Cardiac muscle cell (in vitro differentiated cells and primary cell): ENCODE results near the gene SIMC1. TPM values are rescaled to one million over a fixed set of nuclear protein-coding genes. Genes with fewer than 3 reads are reported as not detected.

ENCODE experiments used
- DNase-seq, 2 donors: peaks; one replicate each; pipeline versions ENCODE4 v3.0.0 to v3.0.0-alpha.2; 2010 to 2017; ENCODE audit warnings: low read depth in 1 of 2, low spot score in 1 of 2
- H3K27ac ChIP-seq: fragments of 200-600 bp; sonication (generic); 2 replicates; pipeline ENCODE4 v1.5.1; 2016
- H3K27me3 ChIP-seq: fragments of 200-600 bp; sonication (generic); 2 replicates; pipeline ENCODE4 v1.6.0; 2016; ENCODE audit warnings: control low read depth
- H3K36me3 ChIP-seq: fragments of 200-600 bp; sonication (generic); 2 replicates; pipeline ENCODE4 v1.5.1; 2016; ENCODE audit warnings: control low read depth
- H3K4me1 ChIP-seq: fragments of 200-600 bp; sonication (generic); 2 replicates; pipeline ENCODE4 v1.8.1; 2017; ENCODE audit warnings: low read depth, mild to moderate bottlenecking, mixed run types
- H3K4me3 ChIP-seq: fragments of 200-600 bp; sonication (generic); 2 replicates; pipeline ENCODE4 v1.5.1; 2016; ENCODE audit warnings: mild to moderate bottlenecking
- H3K9me3 ChIP-seq: fragments of 200-600 bp; sonication (generic); 2 replicates; pipeline ENCODE4 v1.5.1; 2017; ENCODE audit warnings: low read depth, mild to moderate bottlenecking, control low read depth
- CTCF ChIP-seq: IDR thresholded peaks from 2 replicates; pipeline ENCODE4 v1.5.1; 2012; ENCODE audit warnings: low read depth, mild to moderate bottlenecking, low read length
- polyA plus RNA-seq: library from polyadenylated mRNA; unstranded; fragments of >200 nt; fragmentation: Nextera tagmentation; extraction: Ambion mirVana; gene quantifications from 2 replicates; pipeline ENCODE4 v1.2.1, GENCODE V29; 2016
- total RNA-seq: library from RNA; depleted of rRNA; stranded (reverse); fragments of >200 nt; gene quantifications from 2 replicates; pipeline ENCODE4 v1.2.3, GENCODE V29; 2016

SIMC1 gene
- total and polyA plus RNA-seq, 2 experiments from 2014 or later, result 17.0 to 21.4 TPM

DNA sequence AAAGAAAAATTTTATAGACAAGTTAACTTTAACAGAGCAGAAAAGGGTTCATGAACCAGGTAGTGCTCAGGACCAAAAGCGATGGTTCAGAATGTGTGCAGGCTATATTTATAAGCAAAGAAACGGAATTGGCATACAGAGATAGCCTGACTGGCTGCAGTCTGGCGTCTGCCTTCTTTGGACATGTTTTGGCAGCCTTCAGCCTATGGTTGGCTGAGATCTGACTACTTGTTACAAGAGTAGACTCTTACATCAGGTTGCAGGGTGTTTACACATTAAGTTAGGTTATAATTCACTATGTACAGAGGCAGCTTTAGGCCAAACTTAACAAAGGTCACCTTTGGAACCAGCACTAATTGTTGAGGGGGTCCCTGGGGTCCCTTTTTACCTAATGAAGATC is 143.2 kb downstream of the SIMC1 start:
- peaks cover 20% of the 10 kb centered on the region for H3K36me3 ChIP-seq

GRCh38 chr5:176381979-176382378 is 143.8 kb downstream of the SIMC1 start:
- DNase-seq, result no peak
- no peaks in the 10 kb centered on the region for H3K4me1 ChIP-seq
- H3K4me3 ChIP-seq, result no peak overlapping the region
- H3K27ac ChIP-seq, result no peak overlapping the region
- H3K27me3 ChIP-seq, result no peaks in the 10 kb centered on the region
- H3K36me3 ChIP-seq, result peaks cover 20% of the 10 kb centered on the region
- no peak for TF ChIP-seq CTCF
- H3K9me3 ChIP-seq, result no peaks in the 10 kb centered on the region

More for the DNA sequence above, 143.2 kb downstream of the SIMC1 start:
- H3K27ac ChIP-seq, result no peak overlapping the region
- DNase-seq, result no peak
- no peak overlapping the region for H3K4me3 ChIP-seq
- H3K9me3 ChIP-seq, result no peaks in the 10 kb centered on the region
- no peaks in the 10 kb centered on the region for H3K4me1 ChIP-seq
- H3K27me3 ChIP-seq, result no peaks in the 10 kb centered on the region
- TF ChIP-seq CTCF, result no peak

DNA sequence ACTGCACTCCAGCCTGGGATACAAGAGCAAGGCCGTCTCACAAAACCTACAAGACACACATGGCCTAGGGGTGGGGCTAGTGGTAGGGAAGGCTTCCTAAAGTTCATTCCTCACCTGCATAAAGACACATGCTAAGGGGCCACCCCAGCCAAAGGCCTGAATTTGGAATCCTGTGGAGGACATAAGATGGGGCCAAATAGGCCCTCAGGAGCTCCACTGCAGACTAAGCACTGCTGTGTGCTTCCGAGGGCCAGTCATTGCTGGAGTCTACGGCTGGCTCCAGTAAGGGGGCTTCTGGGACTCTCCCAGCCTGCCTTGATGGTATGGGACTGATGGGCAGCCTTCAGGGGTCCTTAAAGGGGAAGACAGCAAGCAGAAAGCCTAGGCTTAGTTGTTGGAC is 144.5 kb downstream of the SIMC1 start:
- Histone ChIP-seq H3K9me3 (no peaks in the 10 kb centered on the region), H3K27me3 (no peaks in the 10 kb centered on the region), H3K4me3 (no peak overlapping the region), H3K27ac (no peak overlapping the region), H3K4me1 (peaks cover 7% of the 10 kb centered on the region), H3K36me3 (peaks cover 20% of the 10 kb centered on the region)
- DNase-seq, result no peak
- TF ChIP-seq CTCF, result no peak

DNA sequence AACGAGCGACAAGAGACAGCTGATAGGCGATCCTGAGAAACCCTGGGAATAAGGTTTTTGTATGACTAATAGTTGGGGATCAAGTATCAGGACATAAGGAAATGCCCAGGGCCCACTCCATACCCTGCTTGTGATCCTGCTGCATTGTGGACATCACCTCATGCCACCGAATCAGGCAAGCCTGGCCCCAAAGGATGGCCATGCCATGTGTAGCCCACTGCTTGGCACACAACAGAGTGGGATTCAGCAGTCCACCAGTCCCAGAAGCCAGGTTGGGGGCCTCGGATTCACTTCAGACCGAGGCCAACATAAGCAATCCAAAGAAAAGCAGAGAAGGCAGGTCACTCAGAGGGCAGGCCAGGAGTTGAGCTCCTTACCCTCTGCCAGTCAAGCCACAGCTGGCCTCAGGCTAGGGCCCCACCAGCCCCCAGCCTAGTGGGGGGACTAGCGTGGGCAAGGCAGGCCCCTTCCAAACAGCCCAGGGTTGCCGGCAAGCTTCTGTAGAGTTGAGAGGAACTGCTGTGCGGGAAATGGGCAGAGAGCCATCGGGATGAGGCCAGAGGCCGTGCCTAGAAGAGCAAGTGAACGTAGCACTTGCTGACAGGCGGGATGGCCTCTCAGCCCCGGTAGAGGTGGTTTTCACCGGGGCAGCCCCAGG is 145.2 kb downstream of the SIMC1 start:
- Histone ChIP-seq H3K27ac (no peak overlapping the region), H3K36me3 (peaks cover 20% of the 10 kb centered on the region), H3K4me1 (peaks cover 7% of the 10 kb centered on the region), H3K9me3 (no peaks in the 10 kb centered on the region), H3K4me3 (no peak overlapping the region), H3K27me3 (no peaks in the 10 kb centered on the region)
- DNase-seq, result no peak
- no peak for TF ChIP-seq CTCF

DNA sequence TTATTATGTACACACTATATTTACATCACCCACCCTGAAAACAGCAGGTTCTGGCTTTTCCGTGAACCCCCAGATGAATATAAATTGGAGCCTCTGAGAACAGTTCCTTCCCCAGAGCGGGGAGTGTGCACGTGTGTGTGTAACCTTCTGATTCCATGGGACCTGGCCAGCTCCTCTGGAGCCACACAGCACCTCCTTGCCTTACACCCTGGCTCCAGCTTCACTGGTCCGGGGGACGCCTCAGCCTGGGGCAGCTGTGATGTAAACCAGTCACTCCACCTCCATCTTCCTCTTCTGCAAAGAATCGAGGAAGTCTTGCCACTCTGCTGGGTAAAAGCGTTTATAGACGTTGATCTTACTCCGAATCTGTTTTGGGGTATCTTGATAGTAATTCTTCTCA is 145.7 kb downstream of the SIMC1 start:
- no peak for DNase-seq
- no peak for TF ChIP-seq CTCF
- H3K4me1 ChIP-seq, result peaks cover 7% of the 10 kb centered on the region
- H3K9me3 ChIP-seq, result no peaks in the 10 kb centered on the region
- peaks cover 20% of the 10 kb centered on the region for H3K36me3 ChIP-seq
- H3K27ac ChIP-seq, result no peak overlapping the region
- H3K27me3 ChIP-seq, result no peaks in the 10 kb centered on the region
- no peak overlapping the region for H3K4me3 ChIP-seq
